GM19468 (cell line): ENCODE measurements around the gene APOB.
"Not testable (repeated sequence)": the region's sequence is repeated elsewhere in the genome, so short reads cannot be mapped to it uniquely, and the experiment has no call there.

Experiments
- ATAC-seq: cut with Tn5 transposase; IDR thresholded peaks from one replicate; pipeline ENCODE4 v1.9.1; 2021; ENCODE audit warnings: mild to moderate bottlenecking, moderate library complexity, moderate number of reproducible peaks; ENCODE audit not compliant: unreplicated experiment; ENCODE audit errors: extremely low read depth

APOB gene

DNA sequence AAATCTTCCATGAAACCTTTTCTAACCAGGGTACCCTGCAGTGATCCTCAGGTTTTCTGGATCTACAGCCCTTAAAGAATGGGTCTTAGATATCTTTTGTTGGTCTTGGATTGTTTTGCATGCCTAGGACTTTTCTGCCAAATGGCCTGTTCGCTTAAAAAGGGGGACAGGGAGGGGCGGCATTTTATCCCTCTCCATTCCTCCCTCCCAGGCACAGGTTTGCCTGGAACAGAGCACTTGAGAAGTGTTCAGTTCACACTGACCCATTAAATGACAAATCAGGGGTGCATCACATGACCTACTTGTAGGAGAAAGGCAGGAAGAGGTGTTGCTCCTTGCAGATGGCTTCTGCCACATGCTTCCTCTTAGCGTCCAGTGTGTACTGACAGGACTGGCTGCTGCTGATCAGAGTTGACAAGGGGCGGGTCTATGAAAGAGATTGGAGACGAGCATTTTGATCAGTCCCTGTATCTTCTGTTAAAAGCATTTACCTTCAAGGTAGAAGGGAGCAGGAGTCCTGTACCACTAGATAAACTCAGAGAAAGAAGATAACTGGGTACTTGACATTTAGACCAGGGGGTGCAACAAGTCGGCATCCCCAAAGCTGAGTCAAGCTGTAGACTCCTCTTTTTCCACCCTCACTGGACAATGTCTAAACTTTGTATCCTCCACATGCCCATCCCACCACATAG lies 8.4 kb downstream of the APOB start:
- no peak for ATAC-seq

DNA sequence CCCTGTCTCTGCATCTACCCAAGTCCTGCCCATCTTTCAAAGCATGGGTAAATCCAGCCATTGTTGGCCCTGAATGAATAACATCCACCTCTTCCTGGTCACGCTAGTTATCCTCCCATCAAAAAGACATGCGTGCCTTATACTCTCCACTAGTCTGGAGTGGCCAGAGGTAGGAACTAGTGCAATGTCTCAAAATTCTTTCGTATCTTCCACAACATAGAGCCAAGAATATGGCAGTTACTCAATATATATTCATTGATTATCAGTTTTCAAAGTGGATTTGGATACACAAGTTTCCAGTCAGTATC lies 8.9 kb downstream of the APOB start:
- no peak for ATAC-seq

DNA sequence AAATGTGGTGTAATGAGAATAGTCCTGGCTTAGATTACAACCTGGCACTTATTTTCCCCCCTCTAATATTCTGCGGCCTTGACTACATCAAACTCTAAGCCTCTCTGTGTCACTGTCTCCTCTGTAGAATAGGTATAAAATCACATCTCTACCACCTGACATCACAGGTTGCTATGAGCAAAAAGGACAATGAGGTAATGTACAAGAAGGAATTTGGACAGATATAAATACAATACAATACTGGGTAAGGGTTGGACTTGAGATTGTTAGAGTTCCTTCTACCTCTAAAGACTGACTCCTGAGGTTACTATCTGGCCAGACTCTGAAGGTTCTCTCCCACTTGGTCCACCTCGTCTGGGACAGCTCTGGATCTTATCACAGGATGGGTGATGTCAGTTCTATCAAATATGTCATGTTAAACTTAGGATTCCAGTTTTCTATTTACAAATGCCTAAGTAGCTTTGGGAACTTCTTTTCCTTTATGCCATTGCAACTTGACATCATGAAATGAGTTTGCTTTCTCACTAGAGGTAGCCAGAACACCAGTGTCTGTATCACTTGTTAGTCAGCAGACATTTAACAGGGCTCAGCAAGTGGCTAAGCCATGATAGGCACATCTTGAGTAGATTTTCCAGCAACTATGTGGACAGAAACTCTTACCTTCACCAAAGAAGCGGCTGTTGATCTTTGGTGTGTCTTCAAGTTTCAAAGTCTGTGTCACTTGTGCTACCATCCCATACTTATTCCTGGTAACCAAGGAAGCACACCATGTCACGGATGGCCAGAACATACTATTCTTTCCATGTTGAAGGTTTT lies 9.5 kb downstream of the APOB start:
- ATAC-seq: no peak

DNA sequence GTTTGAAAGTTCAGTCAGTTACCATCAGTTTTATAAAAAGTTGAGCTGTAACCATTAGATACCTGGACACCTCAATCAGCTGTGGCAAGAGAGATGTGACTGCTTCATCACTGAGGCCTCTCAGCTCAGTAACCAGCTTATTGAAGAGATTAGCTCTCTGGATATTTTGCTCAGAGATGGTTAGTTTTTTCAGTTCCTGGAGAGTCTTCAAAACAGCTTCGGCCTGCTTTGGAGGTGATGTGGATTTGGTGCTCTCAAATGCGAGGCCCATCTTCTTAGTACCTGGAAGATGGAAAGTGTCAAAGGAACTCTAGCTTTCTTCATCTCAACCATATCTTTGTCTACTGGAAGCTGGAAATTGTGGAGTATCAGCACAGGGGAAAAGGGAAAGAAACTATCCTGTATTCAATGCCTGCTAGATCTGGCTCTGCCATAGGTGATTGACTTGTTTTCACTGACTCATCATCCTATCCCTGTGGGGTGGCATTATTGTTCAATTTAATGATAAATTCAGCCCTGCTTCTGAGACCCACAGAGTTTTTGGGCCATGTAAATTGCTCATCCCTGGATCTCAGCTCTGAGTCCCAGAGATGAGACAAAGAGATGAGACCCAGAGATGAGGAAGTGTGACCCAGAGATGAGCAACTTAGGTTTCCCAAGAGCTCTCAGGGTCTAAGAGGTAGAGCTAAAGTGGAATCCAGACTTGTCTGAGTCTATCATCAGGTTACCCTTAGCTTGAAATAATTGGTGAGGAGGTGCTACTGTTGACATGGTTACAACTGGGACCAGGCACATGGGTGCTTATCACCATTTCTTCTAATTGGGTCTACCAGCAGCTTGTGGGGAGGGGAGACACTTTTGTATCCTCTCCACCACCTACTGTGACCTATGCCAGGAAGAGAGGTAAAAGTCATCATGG lies 10.4 kb downstream of the APOB start:
- no peak for ATAC-seq

DNA sequence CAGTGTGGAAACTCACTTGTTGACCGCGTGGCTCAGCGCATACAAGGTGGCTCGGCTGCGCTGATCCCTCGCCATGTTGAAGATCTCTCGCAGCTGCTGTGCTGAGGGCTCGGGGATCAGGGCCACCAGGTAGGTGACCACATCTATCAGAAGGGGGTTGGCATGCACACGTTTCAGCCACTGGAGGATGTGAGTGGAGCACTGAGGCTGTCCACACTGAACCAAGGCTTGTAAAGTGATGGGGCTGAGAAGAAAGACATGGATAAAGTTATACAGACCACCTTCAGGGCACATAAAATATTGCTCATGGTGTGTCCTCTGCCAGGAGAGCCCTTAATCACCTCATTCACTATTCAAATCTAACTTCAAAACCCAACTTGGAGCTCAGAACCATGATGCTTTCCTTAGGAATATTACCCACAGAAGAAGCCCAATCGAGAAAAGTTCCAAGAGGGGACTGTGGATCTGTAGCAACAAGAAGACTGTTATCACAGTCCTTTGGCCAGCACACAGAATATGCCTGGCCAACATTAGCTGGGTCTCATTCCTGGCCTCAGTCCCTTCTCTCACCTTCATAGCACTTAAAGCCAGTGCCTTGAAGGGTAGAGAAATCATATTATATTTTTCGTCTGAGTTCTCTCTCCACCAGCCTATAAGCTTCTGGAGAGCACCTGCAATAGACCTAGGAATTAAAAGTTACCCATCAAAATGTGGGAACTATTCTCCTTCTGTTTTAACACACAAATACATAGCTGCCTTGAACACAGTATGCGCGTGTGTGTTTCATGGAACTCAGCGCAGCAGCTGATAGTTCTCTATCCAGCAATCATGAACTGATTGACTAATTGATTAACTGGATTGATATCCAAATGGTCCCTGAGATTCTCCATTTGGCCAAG lies 11.3 kb downstream of the APOB start:
- no peak for ATAC-seq

DNA sequence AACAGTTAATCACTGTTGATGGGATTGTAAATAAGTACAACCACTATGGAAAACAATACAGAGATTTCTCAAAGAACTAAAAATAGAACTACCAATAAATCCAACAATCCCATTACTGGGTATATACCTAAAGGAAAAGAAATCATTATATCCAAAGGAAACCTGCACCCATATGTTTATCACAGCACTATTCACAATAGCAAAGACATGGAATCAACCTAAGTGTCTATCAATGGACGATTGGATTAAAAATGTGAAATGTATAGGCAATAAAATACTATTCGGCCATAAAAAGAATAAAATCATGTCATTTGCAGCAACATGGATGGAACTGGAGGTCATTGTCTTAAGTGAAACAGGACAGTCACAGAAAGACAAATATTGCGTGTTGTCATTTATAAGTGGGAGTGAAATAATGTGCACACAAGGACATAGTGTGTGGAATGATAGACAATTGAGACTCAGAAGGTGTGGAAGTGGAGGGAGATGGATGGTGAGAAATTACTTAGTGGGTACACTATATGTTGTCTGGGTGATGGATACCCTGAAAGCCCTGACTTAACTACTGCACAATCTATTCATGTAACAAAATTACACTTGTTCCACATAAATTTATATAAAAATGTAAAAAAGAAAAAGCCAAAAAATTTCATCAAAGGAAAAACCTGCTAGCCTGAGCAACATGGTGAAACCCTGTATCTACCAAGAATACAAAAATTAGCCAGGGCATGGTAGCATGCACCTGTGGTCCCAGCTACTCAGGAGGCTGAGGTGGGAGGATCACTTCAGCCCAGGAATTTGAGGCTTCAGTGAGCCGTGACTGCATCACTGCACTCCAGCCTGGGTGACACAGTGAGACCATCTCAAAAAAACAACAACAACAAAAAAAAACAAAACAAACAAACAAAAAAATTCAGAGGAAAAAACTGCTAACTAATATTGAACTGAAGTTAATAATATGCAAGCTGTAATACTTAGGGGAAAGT lies 12.6 kb downstream of the APOB start:
- no peak for ATAC-seq

DNA sequence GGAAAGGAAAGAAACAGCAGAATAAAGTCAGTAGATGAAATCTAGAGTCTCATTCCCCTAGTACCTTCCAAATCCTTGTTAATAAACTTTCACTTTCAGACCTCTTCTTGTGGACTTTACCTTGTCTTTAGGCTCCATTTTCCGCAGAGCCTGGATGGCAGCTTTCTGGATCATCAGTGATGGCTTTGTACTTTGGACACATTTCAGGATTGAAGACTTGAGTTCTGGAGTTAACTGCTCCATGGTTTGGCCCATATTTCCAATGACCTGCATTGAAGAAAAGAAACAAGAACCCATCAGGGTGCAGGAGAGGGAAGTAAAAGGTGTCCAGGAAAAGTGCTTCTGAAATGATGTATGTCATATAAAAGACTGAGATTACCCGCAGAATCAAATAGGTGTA lies 14.4 kb downstream of the APOB start:
- ATAC-seq: no peak

DNA sequence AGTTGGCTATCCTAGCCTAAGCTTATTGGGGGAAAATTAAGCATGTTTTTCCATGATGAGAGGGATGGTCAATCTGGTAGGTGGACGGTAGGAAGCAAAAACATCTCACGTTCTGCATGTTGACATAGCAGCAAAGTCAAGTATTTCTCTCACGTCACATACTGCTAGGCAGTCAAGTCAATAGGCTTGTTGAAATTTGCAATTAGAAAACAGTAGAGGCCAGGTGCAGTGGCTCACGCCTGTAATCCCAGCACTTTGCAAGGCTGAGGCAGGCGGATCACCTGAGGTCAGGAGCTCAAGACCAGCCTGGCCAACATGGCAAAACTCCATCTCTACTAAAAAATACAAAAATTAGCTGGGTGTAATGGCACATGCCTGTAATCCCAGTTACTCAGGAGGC lies 14.9 kb downstream of the APOB start:
- ATAC-seq: not testable (repeated sequence)

DNA sequence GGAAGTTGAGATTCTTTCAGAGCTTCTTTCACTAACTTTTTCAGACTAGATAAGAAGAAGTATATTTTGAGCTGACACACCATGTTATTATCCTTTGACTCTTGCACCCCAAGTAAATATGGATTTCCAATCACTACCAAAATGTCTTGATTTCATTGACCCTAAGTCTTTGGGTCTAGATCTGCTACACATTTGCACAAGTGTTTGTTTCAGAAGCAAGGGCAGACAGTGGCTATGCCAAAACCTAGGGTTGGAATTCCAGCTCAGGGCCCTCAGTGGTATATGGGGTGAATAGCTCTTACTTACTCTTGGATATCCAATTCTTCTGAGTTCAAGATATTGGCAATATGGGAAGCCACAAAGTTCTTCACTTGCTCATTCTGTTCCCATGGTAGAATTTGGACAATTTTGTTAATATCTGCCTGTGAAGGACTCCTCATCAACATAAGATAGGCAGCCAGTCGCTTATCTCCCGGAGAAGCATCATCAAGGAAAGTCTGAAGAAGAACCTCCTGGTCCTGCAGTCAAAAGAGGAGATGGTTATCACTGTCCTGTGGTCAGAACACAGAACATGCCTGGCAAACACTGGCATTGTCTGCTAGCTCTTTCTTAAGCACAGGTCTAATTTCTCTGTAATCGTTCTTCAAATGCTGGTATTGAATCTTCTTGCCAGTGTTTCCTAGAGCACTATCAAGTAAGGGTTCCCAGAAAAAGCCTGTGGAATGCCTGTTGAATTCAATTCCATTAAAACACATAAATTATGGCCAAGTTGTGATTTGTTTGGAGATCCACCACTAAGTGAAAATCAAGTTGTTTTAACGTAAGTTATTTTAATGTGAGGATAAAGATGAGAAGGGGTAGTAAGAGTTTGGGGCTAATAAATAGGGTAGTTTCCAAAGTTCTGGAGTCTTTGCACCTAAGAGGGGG lies 15.6 kb downstream of the APOB start:
- ATAC-seq: no peak

DNA sequence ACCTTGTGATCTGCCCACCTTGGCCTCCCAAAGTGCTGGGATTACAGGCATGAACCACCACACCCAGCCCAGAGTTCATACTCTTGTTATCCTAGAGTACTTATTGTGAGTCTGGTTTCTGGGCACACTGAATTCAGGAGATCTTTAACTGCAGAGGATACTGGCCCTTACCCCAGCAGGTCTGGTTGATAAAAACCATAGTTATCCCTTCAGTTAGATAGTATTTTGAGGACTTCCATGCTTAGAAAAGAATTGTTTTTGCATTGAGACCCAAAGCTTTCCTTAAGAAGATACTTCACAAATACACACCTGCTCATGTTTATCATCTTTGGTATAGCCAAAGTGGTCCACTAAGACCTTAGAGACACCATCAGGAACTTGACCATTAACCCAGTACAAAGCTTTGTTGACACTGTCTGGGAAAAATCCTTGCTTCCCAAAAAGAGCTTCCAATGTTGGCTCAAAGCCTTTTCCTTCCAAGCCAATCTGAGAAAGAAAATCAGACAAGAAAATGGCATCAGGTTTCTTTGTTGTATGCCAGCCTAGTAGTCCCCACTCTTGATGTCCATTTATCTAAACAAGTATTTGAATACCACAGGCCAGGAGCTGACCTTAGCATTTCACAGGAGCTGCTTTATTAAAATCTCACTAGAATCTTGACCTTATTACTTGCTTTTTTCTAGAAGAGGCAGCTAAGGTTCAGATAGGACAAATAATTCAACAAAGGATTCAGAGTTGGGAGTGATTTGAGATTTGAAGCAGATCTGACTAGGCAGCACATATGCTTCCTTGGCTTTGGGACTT lies 17.2 kb downstream of the APOB start:
- ATAC-seq: no peak

DNA sequence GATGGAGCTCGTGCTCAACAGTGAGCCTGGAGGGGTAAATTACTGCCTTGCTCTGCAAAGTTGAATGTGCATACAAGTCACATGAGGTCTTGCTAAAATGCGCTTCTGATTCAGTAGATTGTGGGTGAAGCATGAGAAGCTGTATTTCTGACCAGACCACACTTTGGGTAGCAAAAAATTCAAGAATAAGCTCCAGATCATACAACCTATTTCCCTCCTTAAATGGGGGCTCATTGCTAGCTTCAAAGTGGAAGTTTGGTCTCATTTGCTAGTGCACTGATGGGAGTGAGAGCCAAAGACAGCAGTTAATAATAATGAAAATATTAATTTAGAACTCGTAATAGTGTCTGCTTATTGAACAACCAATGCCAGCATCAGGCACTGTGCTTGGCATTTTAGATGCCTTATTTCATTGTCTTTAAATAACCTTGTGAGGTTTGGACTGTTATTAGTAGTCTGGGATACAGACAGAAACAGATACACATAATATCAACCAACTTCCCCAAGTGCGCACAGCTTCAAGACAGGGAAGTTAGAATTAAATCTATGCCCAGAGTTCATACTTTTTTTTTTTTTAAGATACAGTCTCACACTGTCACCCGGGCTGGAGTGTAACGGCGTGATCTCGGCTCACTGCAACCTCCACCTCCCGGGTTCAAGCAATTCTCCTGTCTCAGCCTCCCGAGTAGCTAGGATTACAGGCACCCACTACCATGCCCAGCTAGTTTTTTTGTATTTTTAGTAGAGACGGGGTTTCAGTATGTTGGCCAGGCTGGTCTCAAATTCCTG lies 18.0 kb downstream of the APOB start:
- ATAC-seq: no peak

DNA sequence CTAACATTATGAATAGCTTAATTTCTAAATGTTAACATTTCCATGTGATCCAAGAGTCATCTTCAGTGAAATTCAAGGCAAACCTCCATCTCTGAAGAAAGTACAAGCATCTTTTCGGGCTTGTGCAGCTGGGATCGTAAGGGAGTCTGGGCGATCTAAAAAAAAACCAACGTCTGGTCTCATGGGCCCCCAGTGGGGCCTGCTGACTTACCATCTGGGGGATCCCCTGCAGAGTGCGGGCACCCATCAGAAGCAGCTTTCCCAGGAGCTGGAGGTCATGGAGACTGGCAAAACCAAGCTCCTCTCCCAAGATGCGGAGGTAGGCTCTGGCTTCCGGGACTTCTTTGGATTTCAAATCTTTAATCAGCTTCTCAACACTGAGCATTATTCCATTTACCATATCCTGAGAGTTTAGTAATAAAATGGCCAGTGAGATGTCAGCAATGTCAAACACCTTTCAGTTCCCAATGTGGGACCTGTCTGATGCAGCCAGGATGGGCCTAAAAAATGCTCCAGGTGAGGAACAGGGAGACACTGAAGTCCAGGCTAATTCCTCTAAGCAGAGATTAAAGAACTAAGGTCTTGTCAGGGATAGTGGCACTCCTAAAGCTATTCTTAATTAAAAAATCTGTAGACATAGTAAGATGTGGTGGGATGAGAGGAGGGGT lies 19.0 kb downstream of the APOB start:
- no peak for ATAC-seq

DNA sequence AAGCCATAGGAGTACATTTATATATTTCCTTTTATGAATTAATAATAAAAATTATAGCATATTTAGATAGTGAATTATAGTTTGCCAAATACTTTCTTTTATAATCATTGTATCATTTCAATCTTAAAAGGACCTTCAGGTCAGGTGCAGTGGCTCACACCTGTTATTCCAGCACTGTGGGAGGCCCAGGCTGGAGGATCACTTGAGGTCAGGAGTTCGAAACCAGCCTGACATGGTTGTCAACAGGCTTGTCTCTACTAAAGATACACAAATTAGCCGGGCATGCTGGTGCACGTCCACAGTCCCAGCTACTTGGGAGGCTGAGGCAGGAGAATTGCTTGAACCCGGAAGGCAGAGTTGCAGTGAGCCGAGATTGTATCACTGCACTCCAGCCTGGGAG lies 19.7 kb downstream of the APOB start:
- no peak for ATAC-seq

DNA sequence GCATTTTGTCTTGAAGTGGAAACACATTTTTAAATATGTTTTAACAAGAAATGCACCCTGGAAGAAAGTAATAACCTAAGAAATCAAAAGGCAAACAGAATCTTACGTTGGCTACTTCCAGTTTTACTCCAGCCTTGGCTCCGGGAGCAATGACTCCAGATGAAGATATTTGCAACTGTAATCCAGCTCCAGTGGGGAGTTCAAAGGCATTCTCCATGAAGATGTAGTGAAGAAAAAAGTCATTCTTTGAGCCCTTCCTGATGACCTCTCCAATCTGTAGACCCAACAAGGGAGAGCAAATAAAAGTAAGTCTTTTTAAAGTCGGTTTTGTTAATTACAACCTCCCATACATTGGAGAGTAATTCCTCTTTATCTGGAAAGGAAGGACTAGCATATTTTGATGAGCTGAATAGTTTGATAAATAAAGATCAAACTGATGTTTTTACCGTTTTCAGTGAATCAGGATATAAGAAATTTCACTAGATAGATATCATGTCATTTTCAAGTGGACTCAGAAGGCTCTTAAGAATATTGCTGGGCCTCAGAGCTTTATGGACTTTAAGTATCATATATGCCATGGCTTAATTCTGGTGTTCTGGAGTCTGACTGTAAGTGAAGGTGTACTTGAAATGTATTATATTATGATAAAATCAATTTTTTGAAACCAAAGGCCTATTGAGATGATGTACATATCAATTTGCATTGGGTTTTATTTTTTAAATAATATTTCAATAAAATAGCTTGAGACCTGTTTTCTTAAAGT lies 20.3 kb downstream of the APOB start:
- no peak for ATAC-seq

DNA sequence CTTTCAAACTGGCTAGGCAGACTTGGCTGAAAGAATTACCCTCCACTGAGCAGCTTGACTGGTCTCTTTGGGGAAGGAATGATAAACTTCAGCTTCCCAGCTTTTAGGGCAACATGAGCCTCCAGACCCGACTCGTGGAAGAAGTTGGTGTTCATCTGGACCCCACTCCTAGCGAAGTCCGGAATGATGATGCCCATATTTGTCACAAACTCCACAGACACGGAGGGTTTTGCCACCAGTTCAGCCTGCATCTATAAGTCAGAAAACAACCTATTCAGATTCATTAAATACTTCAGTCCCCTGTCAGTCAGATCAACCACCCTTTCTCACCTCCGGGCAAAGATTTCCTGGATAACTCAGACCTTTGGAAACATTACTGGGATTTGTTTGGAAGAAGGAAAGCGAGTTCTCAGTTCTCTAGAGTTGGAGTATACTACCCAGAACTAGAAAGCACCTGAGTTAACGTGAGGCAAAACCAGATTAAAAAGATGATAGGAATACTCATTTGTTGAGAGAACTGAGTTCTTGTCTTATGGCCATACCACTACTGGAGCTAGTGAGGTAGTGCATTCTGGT lies 21.0 kb downstream of the APOB start:
- no peak for ATAC-seq
